IPS-11a (cell line): Measurements from ENCODE around the gene CFAP221.

Experiments used
- H3K4me3 ChIP-seq: one replicate; pipeline ENCODE4 v1.5.1; 2013; ENCODE audit warnings: low read depth, low read length, control low read depth

CFAP221 gene

GRCh38 chr2:119544075-119544938 is at the start of gene CFAP221:
CFAP221 (plus strand) TSS chr2:119544449; CDS start chr2:119546132, 1,683 bp downstream.
- H3K4me3 ChIP-seq: peak within 1 kb of the TSS; percentile 53

GRCh38 chr2:119495948-119496347 is 48.3 kb upstream of the CFAP221 start:
- no peak overlapping the region for H3K4me3 ChIP-seq

- no peak overlapping the region for H3K4me3 ChIP-seq
Measured at GRCh38 chr2:119496682-119497081, 47.6 kb upstream of the CFAP221 start.

GRCh38 chr2:119508756-119509155 is 35.5 kb upstream of the CFAP221 start:
- H3K4me3 ChIP-seq: no peak overlapping the region

- no peak overlapping the region for H3K4me3 ChIP-seq
Measured at GRCh38 chr2:119511989-119512388, 32.3 kb upstream of the CFAP221 start.

- no peak overlapping the region for H3K4me3 ChIP-seq
Measured at GRCh38 chr2:119512946-119513345, 31.3 kb upstream of the CFAP221 start.

- H3K4me3 ChIP-seq: no peak overlapping the region
Measured at GRCh38 chr2:119513832-119514231, 30.4 kb upstream of the CFAP221 start.

- H3K4me3 ChIP-seq: no peak overlapping the region
Measured at GRCh38 chr2:119516121-119516520, 28.1 kb upstream of the CFAP221 start.

GRCh38 chr2:119517433-119517832 is 26.8 kb upstream of the CFAP221 start:
- H3K4me3 ChIP-seq: no peak overlapping the region

- H3K4me3 ChIP-seq: no peak overlapping the region
Measured at GRCh38 chr2:119518401-119519056, 25.7 kb upstream of the CFAP221 start.

GRCh38 chr2:119519057-119519408 is 25.2 kb upstream of the CFAP221 start:
- H3K4me3 ChIP-seq: no peak overlapping the region

- no peak overlapping the region for H3K4me3 ChIP-seq
Measured at GRCh38 chr2:119520696-119521432, 23.4 kb upstream of the CFAP221 start.

- H3K4me3 ChIP-seq: no peak overlapping the region
Measured at GRCh38 chr2:119521433-119522050, 22.7 kb upstream of the CFAP221 start.

GRCh38 chr2:119522671-119523070 is 21.6 kb upstream of the CFAP221 start:
- H3K4me3 ChIP-seq: no peak overlapping the region

- peak overlapping the region; percentile 46 for H3K4me3 ChIP-seq
Measured at GRCh38 chr2:119523383-119523951, 20.8 kb upstream of the CFAP221 start.

GRCh38 chr2:119523952-119524694 is 20.1 kb upstream of the CFAP221 start, which contains the start of gene SCTR:
SCTR (minus strand) TSS chr2:119524483; CDS start chr2:119524226, 257 bp downstream.
- H3K4me3 ChIP-seq: peak within 1 kb of the TSS; percentile 46

- no peak overlapping the region for H3K4me3 ChIP-seq
Measured at GRCh38 chr2:119525614-119526013, 18.6 kb upstream of the CFAP221 start.

- no peak overlapping the region for H3K4me3 ChIP-seq
Measured at GRCh38 chr2:119527999-119528398, 16.2 kb upstream of the CFAP221 start.

- H3K4me3 ChIP-seq: no peak overlapping the region
Measured at GRCh38 chr2:119531292-119531691, 13.0 kb upstream of the CFAP221 start.

- no peak overlapping the region for H3K4me3 ChIP-seq
Measured at GRCh38 chr2:119533560-119533959, 10.7 kb upstream of the CFAP221 start.
